DMS53 (cell line): ENCODE measurements around the gene PPOX.

Source experiments
- DNase-seq: peaks from one replicate; lab custom pipeline; 2025; lab: John Stamatoyannopoulos, UW

Gene PPOX

DNA sequence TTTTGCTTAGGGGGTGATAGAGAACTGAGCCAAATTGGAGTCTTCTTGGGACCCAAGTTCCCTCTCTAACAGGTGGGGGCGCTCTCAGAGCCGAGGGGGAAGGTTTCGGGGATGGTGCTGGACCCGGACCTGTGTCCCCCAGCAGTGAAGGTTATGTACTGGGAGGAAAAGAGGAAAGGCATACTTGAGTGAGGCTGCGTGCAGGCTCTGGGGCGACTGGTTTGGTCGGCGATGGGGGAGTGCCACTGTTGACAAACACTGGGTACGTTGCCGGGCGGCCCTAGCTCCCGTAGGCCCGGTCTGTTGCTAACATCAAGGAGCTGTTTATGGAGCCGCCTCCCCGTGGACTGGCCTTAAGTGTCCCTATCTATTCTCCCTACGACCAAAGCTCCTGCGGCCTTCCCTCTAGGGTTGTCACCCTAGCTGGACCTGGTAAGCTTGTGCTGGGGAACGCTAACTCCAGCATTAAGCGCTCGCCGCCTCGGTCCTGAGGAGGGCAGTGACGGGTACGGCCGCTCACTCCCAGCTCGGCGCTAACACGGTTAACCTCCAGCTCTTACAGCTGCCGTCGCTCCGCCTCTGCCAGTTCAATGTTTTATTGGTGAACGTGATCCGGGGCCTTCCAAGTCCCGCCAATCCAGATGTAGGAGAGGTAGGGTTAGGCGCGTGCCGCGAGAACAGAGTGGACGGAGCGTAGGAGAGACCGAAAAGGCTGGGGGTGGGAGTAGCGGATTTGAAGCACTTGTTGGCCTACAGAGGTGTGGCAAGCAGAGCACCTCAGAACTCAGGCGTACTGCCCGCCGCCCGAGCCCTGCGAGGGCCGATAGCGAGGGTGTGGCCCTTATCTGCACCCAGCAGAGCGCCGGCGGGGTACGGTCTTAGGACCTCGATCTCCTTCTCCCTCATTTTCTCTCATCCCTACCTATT is at the start of gene PPOX:
Gene PPOX, plus strand, starts transcription at position 685 of the 927 bp plus-strand sequence. CDS start 422 bp downstream, outside the sequence.
- DNase-seq = peak; percentile 99

DNA sequence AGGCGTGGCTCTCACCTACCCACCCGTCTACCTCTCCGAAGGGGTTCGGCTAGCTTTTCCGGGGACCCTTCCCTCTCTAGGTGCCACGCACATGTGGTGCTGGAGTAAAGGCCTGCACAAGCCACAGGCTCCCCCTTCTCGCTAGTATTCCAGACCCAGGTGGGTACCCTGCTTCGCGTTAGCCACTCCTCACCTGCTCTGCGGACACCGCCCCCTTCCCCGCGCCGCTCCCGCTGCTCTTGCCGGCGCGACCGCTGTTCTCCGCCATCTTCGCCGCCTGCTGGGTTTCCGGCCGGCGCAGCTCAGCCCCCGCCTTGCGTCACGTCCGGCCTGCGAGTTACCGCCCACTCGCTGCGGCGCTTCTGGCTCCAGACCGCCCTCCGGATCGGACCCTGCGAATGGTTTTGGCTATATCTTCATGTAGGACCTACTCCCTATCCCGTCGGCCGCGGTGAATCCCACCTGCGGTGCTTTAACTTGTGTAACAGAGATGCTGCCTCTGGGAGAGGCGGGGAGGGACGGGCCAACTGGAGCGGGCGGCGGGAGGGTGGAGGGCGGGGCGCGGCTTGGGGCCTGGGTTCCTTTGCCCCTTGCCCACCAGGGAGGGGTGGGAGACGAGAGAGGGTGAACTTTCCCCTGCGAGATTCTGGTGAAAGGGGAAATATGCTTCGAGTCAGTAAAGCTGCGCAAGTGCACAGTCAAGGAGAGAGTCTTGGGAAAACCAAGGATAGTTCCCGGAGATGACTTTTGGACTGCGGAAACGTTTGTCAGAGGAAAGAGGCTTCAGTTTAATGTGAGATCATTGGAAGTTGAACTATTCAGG is 48.3 kb upstream of the PPOX start, which contains the start of the genes NIT1 and PFDN2:
Gene NIT1, plus strand, starts transcription at position 347 of the 823 bp plus-strand sequence. Its CDS starts 72 bp downstream, at position 419.
Gene PFDN2, minus strand, starts transcription at position 279 of the 823 bp plus-strand sequence. Its CDS starts 11 bp downstream, at position 268.
- DNase-seq = peak; percentile 90

DNA sequence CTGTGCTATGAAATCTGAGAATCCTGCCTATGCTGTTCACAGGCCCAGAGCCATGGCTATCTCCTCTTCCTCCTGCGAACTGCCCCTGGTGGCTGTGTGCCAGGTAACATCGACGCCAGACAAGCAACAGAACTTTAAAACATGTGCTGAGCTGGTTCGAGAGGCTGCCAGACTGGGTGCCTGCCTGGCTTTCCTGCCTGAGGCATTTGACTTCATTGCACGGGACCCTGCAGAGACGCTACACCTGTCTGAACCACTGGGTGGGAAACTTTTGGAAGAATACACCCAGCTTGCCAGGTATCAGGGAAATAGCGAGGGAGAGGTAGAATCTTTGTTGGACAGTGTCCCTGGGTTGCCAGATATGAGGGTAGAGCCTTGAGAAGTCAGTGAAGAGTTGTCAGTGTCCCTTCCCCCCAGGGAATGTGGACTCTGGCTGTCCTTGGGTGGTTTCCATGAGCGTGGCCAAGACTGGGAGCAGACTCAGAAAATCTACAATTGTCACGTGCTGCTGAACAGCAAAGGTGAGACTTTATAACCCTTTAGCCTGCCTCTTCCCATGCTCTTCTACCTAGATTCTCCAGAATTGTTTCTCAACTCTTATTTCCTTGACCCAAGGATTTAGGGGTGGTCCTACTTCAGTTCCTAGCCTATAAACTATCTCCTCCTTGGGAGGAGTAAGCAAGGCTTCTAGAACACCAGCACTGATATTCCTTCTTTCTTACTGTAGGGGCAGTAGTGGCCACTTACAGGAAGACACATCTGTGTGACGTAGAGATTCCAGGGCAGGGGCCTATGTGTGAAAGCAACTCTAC is 46.9 kb upstream of the PPOX start:
- DNase-seq = peak; percentile 46

DNA sequence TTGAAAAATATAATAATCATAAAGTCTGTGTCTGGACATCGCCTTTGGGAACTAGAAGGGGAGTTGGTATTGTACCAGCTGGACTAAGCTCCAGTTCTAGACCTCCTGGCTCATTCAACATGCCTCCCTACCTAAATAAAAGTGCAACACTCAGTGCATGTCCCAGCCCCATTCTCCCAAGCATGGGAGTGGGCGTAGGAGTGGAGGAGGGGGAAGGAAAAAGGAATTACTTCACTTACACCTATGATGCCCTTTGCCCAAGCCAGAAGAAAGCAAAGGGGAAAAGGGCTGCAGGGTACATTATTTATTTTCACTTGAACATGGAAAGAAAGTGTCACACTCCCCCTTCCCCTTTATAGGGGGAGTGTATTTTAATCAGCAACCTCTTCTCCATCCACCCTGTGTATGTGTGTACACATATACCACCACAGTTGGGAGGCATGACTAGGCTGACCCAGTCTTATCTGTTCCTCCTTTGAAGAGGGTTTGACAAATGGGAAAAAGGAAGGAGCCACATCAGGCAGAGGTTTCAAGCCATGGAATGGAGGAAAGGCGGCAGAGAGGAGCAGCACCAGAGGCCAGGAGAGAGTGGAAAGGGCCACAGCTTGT is 45.1 kb upstream of the PPOX start:
- DNase-seq = no peak

DNA sequence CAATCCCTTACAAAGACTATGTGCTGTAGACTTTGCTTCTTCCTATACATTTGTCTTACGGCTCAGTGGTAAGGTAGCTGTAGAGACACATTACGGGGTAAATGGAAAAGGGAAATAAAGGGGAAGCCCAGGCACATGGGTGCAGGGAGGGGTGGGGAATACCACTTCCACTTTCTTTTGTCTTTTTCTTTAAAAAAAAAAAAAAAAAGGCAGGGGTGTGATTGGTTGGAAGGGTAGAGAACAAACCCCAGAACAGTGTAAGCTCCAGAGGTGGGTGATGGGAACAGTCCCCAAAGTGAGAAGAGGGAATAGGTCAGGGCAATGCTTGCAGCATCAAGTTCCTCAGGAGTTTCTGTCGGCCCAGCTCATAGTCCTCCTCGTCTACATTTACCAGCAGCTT is 44.4 kb upstream of the PPOX start:
- DNase-seq = no peak

DNA sequence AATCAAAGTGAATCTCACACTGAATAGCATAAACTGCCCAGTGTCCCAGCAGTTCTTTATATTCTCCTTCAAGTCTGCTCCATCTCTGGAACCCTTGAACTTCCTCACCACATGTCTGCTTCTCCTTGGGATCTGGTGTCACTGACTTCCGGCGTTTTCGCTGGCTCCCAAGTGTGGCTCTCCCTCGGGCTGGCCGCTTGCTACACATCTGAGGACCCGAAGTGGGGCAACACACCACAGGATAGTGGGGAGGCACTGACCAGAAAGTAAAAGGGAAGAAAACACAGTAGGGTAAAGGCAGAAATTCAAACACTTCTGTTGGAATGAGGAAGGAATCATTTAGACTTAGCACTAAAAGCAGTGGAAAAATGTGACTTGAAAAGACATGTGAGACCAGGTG is 43.3 kb upstream of the PPOX start:
- no peak for DNase-seq

DNA sequence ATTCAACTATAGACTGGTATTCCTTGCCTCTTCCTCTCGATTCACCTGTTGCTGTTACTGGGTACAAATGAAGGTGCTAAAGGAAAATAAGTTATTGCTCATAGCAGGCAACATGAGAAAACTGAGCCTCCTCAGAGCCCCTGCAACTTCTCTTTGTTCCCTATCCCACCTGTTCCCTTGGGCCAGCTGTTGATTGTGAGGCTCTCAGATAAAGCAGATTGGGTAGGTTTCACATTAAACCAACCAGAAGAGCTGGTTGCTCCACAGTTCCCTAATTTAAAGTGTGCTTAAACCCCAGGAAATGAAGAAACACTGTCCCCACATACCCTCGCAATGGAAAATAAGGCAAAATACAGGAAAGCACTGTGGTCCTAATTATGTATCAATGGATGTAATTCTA is 38.6 kb upstream of the PPOX start:
- no peak for DNase-seq

DNA sequence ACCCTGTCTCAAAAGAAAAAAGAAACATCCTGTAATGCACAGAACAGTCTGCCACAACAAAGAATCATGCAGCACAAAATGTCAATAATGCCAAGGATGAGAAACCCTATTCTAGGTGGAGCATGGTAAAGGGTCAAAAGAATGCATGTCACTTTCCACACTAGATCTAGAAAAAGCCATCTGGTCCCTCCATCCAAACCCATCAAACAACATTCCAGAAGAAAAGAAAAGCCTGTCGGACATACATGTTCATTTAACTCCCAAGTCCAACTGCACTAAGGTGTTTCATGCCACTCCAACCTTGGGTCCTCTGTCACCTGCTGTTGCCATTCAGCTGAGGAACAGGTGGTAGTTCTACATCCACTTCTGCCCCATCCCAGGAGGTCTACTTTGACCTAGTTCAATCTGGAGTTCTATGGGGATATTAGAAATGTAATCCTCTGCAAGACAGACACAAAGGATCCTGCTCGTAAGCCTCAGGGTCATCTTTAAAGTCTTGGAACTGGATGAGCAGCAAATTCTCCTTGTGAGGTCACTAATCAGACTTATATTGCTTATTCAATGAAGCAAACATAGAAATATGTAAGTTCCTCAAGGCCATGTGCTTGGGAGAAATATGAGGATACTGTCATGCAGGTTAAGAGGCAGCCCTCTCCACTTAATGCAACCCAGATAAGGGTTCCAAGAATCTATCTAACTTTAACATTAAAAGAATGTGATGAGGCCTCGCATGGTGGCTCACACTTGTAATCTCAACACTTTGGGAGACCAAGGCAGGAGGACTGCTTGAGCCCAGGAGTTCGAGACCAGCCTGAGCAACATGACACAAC is 37.4 kb upstream of the PPOX start:
- no peak for DNase-seq

DNA sequence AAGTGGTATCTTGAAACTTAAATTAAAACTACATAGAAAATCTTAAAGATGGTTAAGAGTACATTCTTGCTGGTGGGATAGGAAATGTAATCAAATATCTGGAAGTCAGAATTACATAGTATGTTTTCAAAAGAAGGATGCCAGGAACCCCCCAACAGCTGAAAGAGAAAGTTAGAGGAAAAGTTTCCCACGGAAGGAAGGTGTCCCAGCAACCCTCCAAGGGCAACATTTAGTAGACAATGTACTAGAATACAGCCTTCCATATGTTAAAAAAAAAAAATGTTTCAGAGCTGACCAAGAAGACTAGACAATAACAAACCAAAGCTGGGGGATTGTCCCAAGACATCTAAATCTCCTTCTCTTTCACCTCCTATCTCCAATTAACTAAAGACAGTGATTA is 36.0 kb upstream of the PPOX start:
- DNase-seq = no peak

DNA sequence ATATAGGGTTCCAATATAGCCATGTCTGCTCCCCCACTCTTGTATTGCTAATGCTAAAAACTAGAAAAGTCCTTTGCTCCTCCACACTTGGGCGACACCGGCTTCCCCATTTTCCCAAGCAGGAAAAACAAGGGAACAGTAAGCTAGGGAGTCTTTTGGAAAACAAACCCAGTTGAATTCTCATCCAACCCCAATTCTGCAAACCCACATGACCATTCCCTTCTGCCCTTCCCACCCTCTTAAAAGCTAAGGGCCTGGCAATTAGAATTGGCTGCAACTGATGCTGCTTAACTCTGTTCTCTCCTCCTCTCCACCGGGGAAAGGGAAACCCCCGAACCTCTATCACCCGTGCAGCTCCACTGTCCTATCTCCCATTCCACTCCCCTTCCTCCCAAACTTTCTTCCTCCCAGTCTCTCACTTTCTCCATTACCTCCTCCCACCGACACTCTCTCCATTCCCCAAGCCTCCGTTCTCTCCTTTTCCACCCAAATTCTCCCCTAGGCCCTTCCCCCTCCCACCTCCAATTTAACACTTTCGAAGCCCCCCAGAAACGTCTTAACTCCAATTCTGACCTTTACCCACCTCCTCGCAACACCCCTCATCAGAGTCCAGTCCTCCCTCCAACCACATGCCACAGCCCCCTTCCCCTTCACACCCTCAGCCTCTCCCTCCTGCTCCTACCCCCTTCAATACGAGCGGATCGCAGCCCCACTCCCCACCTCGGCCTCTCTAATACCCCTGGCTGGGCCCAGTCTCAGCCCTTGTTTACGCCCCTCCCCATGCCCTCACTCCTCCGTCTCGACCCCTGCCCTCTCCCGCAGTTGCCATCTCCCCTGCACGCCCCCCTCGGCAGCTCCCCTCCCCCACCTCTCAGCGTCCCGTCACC is 34.5 kb upstream of the PPOX start:
- DNase-seq = peak; percentile 34

DNA sequence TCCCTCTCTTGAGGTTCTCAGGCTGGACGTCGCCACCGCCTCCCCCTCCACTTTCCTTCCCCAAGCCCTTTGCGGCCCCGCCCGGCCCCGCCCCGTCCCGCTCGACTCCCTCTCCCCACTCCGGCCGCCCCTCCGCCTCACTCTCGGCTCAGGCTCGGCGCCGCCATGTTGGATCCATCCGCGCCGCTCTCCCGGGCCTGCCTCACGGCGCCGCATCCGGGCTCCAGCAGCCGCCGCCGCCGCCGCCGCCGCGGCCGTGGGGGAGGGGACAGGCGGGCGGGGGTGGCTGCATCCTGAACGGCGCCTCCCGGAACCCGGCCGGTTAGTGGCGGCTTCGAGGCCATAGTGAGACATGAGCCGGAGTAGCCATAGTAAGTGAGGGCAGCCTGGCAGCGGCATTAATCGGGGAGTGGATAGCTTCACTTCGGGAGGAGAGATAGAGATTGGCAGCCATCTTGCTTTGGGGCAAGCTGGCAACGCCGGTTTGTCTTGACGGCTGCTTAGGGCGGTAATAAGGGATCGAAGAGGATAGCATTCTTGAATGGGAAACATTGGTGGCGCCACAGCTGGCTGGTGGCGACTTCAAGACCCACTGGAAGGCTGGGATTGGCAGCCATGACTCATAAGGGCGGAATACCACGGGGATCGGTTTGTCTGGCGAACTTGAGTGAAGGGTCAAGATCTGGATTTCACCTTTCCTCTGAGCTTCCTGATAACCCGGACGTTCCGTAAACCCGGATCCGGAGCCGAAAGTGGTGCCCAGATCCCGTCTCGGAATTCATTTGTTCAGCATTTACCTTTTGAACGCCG is 33.6 kb upstream of the PPOX start, which contains the start of gene DEDD:
Gene DEDD, minus strand, starts transcription at position 258 of the 810 bp plus-strand sequence. CDS start 8,205 bp downstream, outside the sequence.
- peak; percentile 98 for DNase-seq

DNA sequence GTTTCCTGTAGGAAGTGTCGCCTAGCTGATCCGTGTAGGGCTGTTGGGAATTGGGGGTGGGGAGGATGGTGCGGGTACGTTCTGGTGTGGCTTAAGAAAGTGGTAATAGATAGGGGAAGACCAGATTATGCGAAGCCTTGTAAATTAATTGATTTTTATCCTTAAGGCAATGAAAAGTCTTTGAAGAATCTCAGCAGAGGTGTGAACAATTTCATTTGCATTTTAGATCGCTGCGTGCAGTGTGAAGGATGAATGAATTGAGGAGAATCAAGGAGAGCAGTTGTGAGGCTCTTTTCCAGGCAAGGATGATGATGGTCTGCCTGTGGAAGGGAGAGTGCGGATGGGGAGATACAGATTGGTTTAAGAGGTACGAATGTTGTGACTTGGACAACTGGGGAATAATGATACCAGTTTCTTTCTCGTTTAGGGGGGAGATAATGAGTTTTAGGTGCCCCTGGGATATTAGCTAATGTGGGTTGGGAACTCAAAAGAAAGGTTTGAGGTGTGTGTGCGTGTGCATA is 32.9 kb upstream of the PPOX start:
- peak; percentile 63 for DNase-seq

DNA sequence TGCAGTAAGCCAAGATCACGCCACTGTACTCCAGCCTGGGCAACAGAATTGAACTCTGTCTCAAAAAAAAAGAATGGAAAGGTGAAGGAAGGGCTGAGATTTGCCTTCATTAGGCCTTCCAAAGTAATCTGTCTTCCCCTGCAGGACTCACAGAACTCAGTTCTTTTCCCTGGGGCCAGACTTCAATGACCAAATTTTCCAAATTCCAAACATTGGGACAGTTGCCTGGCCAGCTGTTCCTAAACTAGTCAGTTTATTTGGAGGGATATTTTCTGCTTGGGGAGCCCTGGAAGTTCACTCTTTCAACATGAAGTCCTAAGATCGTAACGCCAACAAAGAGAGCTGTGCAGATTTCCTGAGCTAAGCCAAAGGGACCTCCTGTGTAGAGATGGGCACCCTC is 28.3 kb upstream of the PPOX start:
- no peak for DNase-seq

DNA sequence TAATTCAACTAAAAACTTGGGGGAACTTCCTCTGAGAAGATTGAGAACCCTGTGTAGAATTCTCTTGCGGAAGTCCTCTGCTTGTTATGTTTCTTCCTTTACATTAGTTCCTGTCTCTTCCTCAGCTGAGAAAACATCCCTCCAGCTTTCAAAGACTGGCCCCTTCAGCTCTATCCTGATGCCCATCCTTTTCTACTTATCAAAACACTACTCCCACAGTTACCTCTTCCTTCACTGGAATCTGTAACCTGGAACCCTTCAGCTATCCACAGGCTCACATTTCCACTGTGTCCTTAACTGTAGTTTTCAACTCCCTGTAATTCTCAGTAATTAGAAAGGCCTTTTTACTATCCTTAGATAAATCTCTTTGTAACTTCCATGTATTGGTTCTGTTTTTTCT is 27.8 kb upstream of the PPOX start:
- no peak for DNase-seq

DNA sequence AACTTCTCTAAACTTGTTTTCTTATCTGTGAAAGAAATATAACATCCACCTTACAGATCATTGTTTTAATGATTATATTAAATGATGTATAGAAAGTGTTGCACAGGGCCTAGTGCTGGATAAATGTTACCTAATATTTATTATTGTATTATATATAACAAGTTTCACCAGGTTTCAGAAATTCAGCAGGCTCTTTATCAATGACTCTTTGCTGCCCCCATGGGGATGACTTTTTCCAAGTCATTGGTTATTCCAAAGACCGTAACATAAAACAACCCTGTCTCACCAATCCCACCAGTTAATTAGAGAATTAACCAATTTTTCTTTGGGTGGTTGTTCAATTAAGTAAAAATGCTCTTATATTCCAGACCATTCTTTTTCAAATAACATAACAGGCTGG is 26.5 kb upstream of the PPOX start:
- DNase-seq = peak; percentile 68

DNA sequence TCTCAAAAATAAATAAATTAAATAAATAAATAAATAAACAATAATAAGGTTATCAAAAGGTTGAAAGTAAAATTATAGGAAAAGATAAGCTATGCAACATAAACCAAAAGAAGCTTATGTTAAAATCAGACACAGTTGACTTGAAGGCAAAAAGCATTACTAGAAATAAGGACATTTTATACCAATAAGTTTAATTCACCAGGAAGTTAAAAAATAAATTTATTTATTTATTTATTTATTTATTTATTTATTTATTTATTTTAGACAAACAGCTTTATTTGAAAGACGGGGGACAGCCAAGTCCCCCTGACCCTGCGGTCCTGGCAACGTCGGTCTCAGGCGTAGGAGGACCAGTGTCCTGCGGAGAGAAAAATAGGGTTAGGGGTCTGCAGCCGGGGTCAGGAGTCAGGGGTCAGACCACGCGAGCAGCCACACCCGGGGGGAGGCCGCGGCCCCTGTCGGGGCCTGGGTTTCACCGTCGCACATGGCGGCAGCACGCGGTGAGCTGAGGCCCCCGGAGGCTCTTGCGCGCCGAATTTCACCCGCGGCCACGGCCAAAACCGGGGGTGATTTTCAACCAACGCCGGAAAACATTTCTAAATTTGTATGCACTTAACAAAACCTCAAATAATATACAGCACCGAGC is 25.3 kb upstream of the PPOX start:
- DNase-seq = no peak

DNA sequence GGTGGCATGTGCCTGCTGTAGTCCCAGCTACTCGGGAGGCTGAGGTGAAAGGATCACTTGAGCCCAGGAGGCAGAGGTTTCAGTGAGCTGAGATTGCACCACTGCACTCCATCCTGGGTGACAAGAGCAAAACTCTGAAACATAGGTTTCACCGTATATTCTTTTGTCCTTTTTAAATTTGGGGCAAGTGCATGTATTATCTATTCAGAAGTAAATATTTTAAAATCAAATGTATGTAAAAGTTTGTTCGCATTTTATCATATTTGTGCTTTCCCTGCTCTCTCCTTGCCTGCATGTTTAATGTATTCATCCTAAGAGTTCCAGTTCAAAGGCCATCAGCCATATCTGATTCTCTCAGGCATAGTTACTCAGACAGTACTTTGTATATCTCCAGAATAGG is 20.4 kb upstream of the PPOX start:
- DNase-seq = no peak

DNA sequence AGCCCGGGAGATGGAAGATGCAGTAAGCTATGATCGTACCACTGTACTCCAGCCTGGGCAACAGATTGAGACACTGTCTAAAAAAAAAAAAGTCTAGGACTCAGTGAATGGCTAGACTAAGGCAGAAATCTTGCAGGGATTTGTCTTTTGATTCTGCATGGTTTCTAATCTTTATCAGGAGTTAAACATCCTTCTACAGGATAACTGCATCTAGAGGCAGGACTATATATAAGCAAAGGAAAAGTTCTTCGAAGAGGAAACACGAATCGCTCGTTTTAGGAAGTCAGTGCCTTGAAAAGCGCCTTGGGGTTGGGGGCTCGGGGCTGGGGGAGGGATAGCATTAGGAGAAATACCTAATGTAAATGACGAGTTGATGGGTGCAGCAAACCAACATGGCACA is 13.1 kb upstream of the PPOX start:
- no peak for DNase-seq
